Cardiac muscle cell (in vitro differentiated cells and primary cell): ENCODE measurements around the gene NEK9. TPM values are rescaled to one million over a fixed set of nuclear protein-coding genes. Genes with fewer than 3 reads are reported as not detected.
"Not testable (repeated sequence)": the region's sequence is repeated elsewhere in the genome, so short reads cannot be mapped to it uniquely, and the experiment has no call there.

Source experiments
- DNase-seq, 2 donors: peaks; one replicate each; pipeline versions ENCODE4 v3.0.0 to v3.0.0-alpha.2; 2010 to 2017; ENCODE audit warnings: low read depth in 1 of 2, low spot score in 1 of 2
- H3K27ac ChIP-seq: fragments of 200-600 bp; sonication (generic); 2 replicates; pipeline ENCODE4 v1.5.1; 2016
- H3K27me3 ChIP-seq: fragments of 200-600 bp; sonication (generic); 2 replicates; pipeline ENCODE4 v1.6.0; 2016; ENCODE audit warnings: control low read depth
- H3K36me3 ChIP-seq: fragments of 200-600 bp; sonication (generic); 2 replicates; pipeline ENCODE4 v1.5.1; 2016; ENCODE audit warnings: control low read depth
- H3K4me1 ChIP-seq: fragments of 200-600 bp; sonication (generic); 2 replicates; pipeline ENCODE4 v1.8.1; 2017; ENCODE audit warnings: low read depth, mild to moderate bottlenecking, mixed run types
- H3K4me3 ChIP-seq: fragments of 200-600 bp; sonication (generic); 2 replicates; pipeline ENCODE4 v1.5.1; 2016; ENCODE audit warnings: mild to moderate bottlenecking
- H3K9me3 ChIP-seq: fragments of 200-600 bp; sonication (generic); 2 replicates; pipeline ENCODE4 v1.5.1; 2017; ENCODE audit warnings: low read depth, mild to moderate bottlenecking, control low read depth
- CTCF ChIP-seq: IDR thresholded peaks from 2 replicates; pipeline ENCODE4 v1.5.1; 2012; ENCODE audit warnings: low read depth, mild to moderate bottlenecking, low read length
- polyA plus RNA-seq: library from polyadenylated mRNA; unstranded; fragments of >200 nt; fragmentation: Nextera tagmentation; extraction: Ambion mirVana; gene quantifications from 2 replicates; pipeline ENCODE4 v1.2.1, GENCODE V29; 2016
- total RNA-seq: library from RNA; depleted of rRNA; stranded (reverse); fragments of >200 nt; gene quantifications from 2 replicates; pipeline ENCODE4 v1.2.3, GENCODE V29; 2016

NEK9 gene
- total and polyA plus RNA-seq, 2 experiments from 2014 or later = 62.5 to 124 TPM

- H3K27ac ChIP-seq = no peak overlapping the region
- DNase-seq = no peak
- no peak overlapping the region for H3K4me3 ChIP-seq
- no peaks in the 10 kb centered on the region for H3K27me3 ChIP-seq
- no peak for TF ChIP-seq CTCF
- peaks cover 3% of the 10 kb centered on the region for H3K36me3 ChIP-seq
- no peaks in the 10 kb centered on the region for H3K9me3 ChIP-seq
- H3K4me1 ChIP-seq = peaks cover 9% of the 10 kb centered on the region
These were observed 1.2 kb upstream of the NEK9 start for GRCh38 chr14:75127903-75128595.

GRCh38 chr14:75127474-75127820 is 599 bp upstream of the NEK9 start:
- not testable (repeated sequence) for H3K9me3 ChIP-seq, H3K36me3 ChIP-seq, H3K4me1 ChIP-seq, H3K27me3 ChIP-seq, DNase-seq
- peak overlapping the region; percentile 77 for H3K4me3 ChIP-seq
- H3K27ac ChIP-seq = peak overlapping the region; percentile 89

GRCh38 chr14:75126121-75126544 is 715 bp downstream of the NEK9 start:
- Histone ChIP-seq H3K4me1 (peaks cover 9% of the 10 kb centered on the region), H3K27ac (peak overlapping the region; percentile 89), H3K27me3 (no peaks in the 10 kb centered on the region), H3K4me3 (peak overlapping the region; percentile 77), H3K36me3 (no peaks in the 10 kb centered on the region), H3K9me3 (no peaks in the 10 kb centered on the region)
- no peak for TF ChIP-seq CTCF
- no peak for DNase-seq

- H3K27me3 ChIP-seq = no peaks in the 10 kb centered on the region
- H3K9me3 ChIP-seq = no peaks in the 10 kb centered on the region
- H3K4me1 ChIP-seq = peaks cover 9% of the 10 kb centered on the region
- TF ChIP-seq CTCF = no peak
- no peak overlapping the region for H3K27ac ChIP-seq
- DNase-seq = peak in 1 of 2 donors; percentile 75
- peak overlapping the region; percentile 77 for H3K4me3 ChIP-seq
- H3K36me3 ChIP-seq = no peaks in the 10 kb centered on the region
These were observed 1.2 kb downstream of the NEK9 start for GRCh38 chr14:75125617-75126016.

GRCh38 chr14:75123991-75124390 is 2.9 kb downstream of the NEK9 start:
- Histone ChIP-seq H3K4me1 (peaks cover 9% of the 10 kb centered on the region), H3K27me3 (no peaks in the 10 kb centered on the region), H3K9me3 (no peaks in the 10 kb centered on the region), H3K27ac (no peak overlapping the region), H3K4me3 (no peak overlapping the region), H3K36me3 (peaks cover 11% of the 10 kb centered on the region)
- DNase-seq = peak in 1 of 2 donors; percentile 81
- no peak for TF ChIP-seq CTCF

- no peak for DNase-seq
- peaks cover 5% of the 10 kb centered on the region for H3K4me1 ChIP-seq
- no peak overlapping the region for H3K4me3 ChIP-seq
- peaks cover 28% of the 10 kb centered on the region for H3K36me3 ChIP-seq
- H3K27ac ChIP-seq = no peak overlapping the region
- no peak for TF ChIP-seq CTCF
- H3K9me3 ChIP-seq = no peaks in the 10 kb centered on the region
- no peaks in the 10 kb centered on the region for H3K27me3 ChIP-seq
These were observed 5.3 kb downstream of the NEK9 start for GRCh38 chr14:75121552-75121951.
